ENCODE measurements around the gene HLCS.

Gene HLCS

DNA sequence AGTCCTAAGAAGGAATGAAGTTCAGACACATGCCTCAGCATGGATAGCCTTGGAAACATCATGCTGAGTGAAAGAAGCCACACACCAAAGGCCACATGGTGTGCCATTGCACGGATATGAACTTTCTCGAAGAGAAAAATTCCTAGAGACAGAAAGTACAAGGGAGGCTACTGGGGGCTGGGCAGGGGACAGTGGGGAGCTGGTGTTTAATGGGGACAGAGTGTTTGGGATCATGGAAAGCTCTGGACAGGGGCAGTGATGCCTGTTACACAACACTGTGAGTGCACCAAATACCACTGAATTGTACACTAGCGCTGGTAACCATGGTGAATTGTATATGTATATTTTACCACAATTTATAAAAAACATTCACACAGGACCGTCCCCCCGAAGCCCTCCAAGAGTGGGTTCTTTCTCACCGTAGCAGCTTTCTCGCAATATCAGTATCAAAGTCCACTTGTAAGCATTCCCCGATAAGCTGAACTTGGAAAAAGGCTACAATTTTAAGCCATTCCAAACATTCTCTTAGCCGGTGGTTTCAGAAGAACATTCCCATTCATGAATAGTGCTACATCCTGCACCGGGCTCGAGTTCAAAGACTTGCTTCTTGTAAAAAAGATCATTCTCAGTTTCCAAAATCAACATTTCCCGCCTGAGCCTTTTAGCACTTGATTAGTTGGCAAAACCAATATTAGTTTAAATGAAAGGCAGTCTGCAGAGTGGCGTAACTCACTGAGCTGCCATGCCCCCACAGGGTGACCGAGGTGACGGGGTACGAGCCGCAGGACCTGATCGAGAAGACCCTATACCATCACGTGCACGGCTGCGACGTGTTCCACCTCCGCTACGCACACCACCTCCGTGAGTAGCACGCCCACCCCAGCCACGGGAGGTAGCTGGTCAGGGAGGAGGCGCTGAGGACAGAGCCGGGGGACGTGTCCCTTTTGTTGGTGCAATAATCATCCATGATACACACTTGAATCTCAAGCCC is 235.9 kb downstream of the HLCS start:
- no peak overlapping the region for H3K4me2 ChIP-seq
- H3K79me2 ChIP-seq (ENCODE audit: insufficient read depth, low read depth), result no peaks in the 10 kb centered on the region
- TF ChIP-seq, protein P1, sequence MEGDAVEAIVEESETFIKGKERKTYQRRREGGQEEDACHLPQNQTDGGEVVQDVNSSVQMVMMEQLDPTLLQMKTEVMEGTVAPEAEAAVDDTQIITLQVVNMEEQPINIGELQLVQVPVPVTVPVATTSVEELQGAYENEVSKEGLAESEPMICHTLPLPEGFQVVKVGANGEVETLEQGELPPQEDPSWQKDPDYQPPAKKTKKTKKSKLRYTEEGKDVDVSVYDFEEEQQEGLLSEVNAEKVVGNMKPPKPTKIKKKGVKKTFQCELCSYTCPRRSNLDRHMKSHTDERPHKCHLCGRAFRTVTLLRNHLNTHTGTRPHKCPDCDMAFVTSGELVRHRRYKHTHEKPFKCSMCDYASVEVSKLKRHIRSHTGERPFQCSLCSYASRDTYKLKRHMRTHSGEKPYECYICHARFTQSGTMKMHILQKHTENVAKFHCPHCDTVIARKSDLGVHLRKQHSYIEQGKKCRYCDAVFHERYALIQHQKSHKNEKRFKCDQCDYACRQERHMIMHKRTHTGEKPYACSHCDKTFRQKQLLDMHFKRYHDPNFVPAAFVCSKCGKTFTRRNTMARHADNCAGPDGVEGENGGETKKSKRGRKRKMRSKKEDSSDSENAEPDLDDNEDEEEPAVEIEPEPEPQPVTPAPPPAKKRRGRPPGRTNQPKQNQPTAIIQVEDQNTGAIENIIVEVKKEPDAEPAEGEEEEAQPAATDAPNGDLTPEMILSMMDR (conservative IDR thresholded peaks at IDR 0.05; ENCODE audit: low read depth, low read length), result no peak
- no peak overlapping the region for H3K4me3 ChIP-seq (IDR thresholded peaks at IDR 0.05; ENCODE audit: insufficient read depth, low read depth, low read length)
- no peaks in the 10 kb centered on the region for H3K4me1 ChIP-seq (ENCODE audit: low read depth, poor library complexity, severe bottlenecking)
- no peak overlapping the region for H3K27ac ChIP-seq
- no peaks in the 10 kb centered on the region for H3K36me3 ChIP-seq (ENCODE audit: insufficient read depth)
- H2AFZ ChIP-seq (ENCODE audit: low read depth), result no peak overlapping the region
- no peaks in the 10 kb centered on the region for H4K20me1 ChIP-seq (ENCODE audit: insufficient read depth)
- H3K27me3 ChIP-seq (ENCODE audit: insufficient read depth, low read depth), result no peaks in the 10 kb centered on the region
- H3K9ac ChIP-seq, result no peak overlapping the region

DNA sequence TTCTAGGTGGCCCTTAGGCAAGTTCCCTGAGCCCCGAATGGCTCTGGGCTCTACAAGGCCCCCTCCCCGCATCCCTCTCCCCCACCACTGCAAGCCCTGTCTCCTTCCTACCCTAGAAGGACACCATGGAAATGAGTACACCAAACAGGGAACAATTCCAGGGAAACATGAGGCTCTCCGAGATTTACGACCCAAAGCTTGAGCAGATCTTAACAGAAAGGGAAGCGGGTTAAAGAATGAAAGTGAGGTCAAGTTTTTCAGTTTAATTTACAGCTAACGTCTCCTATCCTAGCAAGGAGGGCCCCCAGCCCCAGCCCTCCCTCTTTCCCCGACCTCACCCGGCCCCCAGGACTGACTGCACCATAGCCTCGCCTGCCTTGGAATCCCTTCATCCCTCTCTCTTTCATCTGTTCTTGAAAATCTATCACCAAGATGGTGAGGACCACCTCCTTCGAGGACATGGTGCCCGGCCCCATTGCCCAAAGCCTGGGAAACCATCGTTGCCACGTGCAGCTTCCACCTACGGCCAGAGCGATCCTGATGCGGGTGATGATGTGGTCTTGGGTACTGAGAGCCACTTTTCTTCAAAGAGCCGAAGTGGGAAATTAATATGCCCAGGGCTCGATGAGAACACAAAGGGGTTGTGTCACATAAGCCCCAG is 237.0 kb downstream of the HLCS start:
- Histone ChIP-seq H3K4me3 (IDR thresholded peaks at IDR 0.05; ENCODE audit: insufficient read depth, low read depth, low read length) (no peak overlapping the region), H3K4me2 (no peak overlapping the region), H3K9ac (no peak overlapping the region), H3K4me1 (ENCODE audit: low read depth, poor library complexity, severe bottlenecking) (no peaks in the 10 kb centered on the region), H2AFZ (ENCODE audit: low read depth) (no peak overlapping the region), H3K36me3 (ENCODE audit: insufficient read depth) (no peaks in the 10 kb centered on the region), H3K27me3 (ENCODE audit: insufficient read depth, low read depth) (no peaks in the 10 kb centered on the region), H4K20me1 (ENCODE audit: insufficient read depth) (no peaks in the 10 kb centered on the region), H3K27ac (no peak overlapping the region), H3K79me2 (ENCODE audit: insufficient read depth, low read depth) (no peaks in the 10 kb centered on the region)
- TF ChIP-seq, protein P1 (conservative IDR thresholded peaks at IDR 0.05; ENCODE audit: low read depth, low read length), result no peak

DNA sequence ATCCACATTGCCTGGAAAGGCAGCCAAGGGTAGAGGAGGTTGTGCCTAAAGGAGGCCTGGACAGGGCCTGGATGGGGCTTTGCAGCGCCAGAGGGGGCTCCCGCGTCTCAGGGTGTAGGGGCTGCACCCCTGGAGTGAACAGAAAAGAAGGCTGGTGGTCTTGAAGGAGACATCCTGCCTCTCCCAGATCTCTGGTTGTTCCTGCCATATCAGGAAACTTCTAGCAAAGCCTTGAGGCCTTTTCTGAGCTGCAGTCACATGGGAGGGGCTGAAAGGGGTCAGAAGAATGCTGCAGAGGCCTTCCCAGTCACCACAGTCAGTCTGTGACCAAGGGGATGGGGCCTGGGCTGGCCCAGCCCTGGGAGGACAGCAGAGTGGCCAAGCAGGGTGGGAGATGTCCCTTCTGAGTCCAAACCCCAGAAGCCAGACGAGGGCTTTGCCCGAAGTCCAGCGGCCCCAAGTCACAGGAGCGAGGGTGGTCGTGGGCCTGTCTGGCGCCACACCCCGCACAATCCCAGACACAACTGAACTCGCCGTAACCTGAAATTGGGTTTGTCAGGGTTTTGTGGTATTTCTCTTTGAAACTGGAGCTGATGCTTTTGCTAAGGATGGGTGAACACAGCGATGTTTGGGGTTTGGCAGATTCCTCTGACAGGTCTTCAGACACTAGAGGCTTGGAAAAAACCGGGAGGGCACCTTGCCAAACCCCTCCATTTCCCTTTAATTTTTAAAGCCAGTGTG is 237.9 kb downstream of the HLCS start:
- Histone ChIP-seq H3K27ac (no peak overlapping the region), H3K9ac (no peak overlapping the region), H3K4me3 (IDR thresholded peaks at IDR 0.05; ENCODE audit: insufficient read depth, low read depth, low read length) (no peak overlapping the region), H3K4me1 (ENCODE audit: low read depth, poor library complexity, severe bottlenecking) (no peaks in the 10 kb centered on the region), H4K20me1 (ENCODE audit: insufficient read depth) (no peaks in the 10 kb centered on the region), H3K4me2 (no peak overlapping the region), H2AFZ (ENCODE audit: low read depth) (no peak overlapping the region), H3K36me3 (ENCODE audit: insufficient read depth) (no peaks in the 10 kb centered on the region), H3K79me2 (ENCODE audit: insufficient read depth, low read depth) (no peaks in the 10 kb centered on the region), H3K27me3 (ENCODE audit: insufficient read depth, low read depth) (no peaks in the 10 kb centered on the region)
- TF ChIP-seq, protein P1 (conservative IDR thresholded peaks at IDR 0.05; ENCODE audit: low read depth, low read length), result no peak

DNA sequence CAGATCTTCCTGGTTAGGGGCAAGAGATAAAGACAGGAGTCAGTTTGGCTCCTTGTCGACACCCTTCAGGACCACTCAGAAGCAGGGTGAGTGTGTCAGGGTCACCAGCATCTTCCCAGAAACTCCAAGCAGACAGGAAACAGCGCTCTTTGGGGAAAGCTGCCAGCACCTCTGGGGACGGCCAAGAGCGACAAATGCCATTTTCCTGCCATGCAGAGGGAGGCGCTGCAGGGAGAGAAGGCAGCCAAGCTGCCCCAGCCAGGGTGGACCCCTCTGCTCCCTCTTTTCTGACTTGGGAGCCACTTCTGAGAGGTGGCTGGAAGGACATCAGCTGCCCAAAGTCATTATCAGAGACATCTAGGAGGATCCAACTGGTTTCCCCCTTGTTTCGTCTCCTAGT is 238.6 kb downstream of the HLCS start:
- no peaks in the 10 kb centered on the region for H3K4me1 ChIP-seq (ENCODE audit: low read depth, poor library complexity, severe bottlenecking)
- no peaks in the 10 kb centered on the region for H3K27me3 ChIP-seq (ENCODE audit: insufficient read depth, low read depth)
- H4K20me1 ChIP-seq (ENCODE audit: insufficient read depth), result no peaks in the 10 kb centered on the region
- H3K9ac ChIP-seq, result no peak overlapping the region
- no peak overlapping the region for H3K4me2 ChIP-seq
- TF ChIP-seq, protein P1 (conservative IDR thresholded peaks at IDR 0.05; ENCODE audit: low read depth, low read length), result no peak
- H3K79me2 ChIP-seq (ENCODE audit: insufficient read depth, low read depth), result no peaks in the 10 kb centered on the region
- no peak overlapping the region for H2AFZ ChIP-seq (ENCODE audit: low read depth)
- no peak overlapping the region for H3K4me3 ChIP-seq (IDR thresholded peaks at IDR 0.05; ENCODE audit: insufficient read depth, low read depth, low read length)
- no peaks in the 10 kb centered on the region for H3K36me3 ChIP-seq (ENCODE audit: insufficient read depth)
- H3K27ac ChIP-seq, result no peak overlapping the region
